GM10266 (cell line): Measurements from ENCODE around the gene HHAT.

Experiments
- DNase-seq: peaks from one replicate; pipeline ENCODE4 v3.0.0; 2012; ENCODE audit errors: extremely low spot score
- TF ChIP-seq, protein P1 (sequence below): IDR thresholded peaks from 2 replicates; pipeline ENCODE4 v1.5.1; 2012; ENCODE audit warnings: mild to moderate bottlenecking, low read depth; ENCODE audit not compliant: control insufficient read depth, insufficient read depth; ENCODE audit errors: missing control alignments

HHAT gene

DNA sequence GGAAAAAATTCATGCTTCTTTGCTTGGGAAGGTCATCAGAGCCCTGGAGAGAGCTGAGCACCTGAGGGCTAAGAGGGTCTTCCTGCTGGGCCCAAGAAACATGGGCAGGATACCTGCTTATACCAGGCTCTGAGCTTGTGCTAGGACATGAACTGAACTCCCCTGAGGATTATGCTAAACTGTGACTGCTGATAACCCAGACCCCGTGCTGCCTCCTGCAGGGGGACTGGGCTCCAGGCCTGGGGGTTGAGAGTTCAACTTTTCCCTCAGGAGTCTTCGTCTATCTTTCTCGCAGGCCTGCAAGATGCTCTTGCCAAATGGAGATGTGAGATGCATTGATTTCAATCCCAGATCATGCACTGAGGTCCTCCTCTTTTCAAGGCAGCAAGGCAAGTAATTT is 368.5 kb downstream of the HHAT start:
- DNase-seq, result no peak

DNA sequence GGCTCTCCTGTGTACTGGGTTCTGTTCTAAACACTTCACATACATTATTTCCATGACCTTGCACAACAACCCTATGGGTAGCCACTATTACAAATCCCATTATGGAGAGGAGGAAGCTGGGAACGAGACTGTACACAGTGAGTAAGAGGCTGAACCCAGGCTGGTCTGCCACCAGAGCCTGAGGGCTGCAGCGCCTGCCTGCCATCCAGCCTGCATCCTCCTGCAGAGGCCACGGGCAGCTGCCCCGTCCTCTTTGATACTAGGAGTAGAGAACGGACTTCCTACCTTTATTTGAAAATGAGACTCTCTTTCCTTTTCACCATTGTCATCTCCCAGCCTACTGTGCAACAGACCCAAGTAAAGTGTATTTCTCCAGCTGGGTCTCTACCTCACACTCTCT is 370.0 kb downstream of the HHAT start:
- no peak for DNase-seq
- TF ChIP-seq, protein P1, sequence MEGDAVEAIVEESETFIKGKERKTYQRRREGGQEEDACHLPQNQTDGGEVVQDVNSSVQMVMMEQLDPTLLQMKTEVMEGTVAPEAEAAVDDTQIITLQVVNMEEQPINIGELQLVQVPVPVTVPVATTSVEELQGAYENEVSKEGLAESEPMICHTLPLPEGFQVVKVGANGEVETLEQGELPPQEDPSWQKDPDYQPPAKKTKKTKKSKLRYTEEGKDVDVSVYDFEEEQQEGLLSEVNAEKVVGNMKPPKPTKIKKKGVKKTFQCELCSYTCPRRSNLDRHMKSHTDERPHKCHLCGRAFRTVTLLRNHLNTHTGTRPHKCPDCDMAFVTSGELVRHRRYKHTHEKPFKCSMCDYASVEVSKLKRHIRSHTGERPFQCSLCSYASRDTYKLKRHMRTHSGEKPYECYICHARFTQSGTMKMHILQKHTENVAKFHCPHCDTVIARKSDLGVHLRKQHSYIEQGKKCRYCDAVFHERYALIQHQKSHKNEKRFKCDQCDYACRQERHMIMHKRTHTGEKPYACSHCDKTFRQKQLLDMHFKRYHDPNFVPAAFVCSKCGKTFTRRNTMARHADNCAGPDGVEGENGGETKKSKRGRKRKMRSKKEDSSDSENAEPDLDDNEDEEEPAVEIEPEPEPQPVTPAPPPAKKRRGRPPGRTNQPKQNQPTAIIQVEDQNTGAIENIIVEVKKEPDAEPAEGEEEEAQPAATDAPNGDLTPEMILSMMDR, result no peak

More for the DNA sequence above, 368.5 kb downstream of the HHAT start:
- TF ChIP-seq, protein P1, result no peak

DNA sequence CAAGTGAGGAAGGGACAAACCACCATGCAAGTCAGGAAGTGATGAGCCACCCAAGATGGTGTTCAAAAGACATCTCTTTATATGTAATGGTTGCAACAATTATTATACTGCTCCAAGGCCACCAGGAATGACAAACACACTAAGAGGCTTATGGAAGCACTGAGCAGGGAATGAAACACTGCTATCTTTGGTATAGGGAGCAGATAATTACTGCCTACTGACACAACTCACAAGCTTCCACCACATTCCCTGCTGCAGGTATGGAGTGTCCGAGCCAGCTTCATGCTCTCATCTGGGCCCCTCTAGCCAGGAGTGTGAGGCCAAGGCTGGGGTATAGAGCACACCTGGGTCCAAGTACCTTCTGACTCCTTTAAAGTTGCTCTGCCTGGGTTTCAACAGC is 371.4 kb downstream of the HHAT start:
- no peak for DNase-seq
- TF ChIP-seq, protein P1, result no peak

DNA sequence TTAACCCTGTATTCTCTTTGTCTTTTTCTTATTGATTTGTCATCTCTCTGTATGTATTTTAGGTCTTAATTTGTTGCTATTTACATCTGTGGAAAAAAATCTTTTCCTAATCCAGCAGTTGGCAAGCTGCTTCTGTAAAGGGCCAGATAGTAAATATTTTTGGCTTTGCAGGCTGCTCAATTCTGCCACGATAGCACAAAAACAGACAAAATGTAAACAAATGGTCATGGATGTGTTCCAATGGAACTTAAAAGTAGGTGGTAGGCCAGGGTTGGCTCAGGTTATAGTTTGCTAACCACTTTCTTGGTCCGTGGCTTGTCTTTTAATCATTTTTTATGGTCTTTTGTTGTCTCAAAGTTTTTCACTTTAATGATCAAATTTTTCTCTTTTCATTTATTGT is 371.8 kb downstream of the HHAT start:
- TF ChIP-seq, protein P1, result no peak
- no peak for DNase-seq

DNA sequence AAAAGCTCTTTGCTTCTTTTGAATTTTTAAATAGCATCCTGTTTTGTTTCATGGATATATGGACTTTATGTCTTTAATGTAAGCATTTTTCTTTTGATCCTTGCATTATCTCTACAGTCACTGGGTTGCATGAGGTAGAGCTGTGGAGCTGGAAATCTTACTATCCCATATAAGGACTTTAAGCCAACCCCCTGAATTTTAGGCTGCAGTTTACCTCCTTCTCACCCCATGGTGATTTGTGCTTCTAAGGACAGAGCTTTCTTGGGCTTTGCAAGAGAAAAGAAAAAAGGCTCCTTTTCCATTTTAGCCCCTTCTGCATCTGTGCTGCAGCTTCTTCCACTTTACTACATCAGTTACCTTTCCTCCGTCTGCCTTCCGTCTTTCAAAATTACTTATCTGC is 373.8 kb downstream of the HHAT start:
- TF ChIP-seq, protein P1, result no peak
- no peak for DNase-seq

DNA sequence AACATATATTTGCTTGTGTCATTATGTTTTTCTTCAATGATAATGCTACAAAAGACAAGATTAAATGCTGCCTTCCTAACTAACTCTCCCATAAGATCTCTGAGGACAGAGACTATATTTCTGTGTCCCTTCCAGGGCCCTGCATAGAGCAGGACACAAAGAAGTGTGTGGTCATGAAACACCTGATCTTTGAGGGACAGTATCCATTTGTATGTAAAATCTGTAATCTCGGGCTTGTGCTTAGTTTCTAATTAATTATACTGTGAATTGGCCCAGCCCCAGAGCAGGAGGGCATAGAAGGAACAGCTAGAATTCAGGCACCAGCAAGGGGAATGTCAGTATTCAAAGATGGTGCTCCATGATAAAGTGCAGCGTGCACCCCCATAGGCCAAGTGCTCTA is 374.9 kb downstream of the HHAT start:
- no peak for DNase-seq
- TF ChIP-seq, protein P1, result no peak

DNA sequence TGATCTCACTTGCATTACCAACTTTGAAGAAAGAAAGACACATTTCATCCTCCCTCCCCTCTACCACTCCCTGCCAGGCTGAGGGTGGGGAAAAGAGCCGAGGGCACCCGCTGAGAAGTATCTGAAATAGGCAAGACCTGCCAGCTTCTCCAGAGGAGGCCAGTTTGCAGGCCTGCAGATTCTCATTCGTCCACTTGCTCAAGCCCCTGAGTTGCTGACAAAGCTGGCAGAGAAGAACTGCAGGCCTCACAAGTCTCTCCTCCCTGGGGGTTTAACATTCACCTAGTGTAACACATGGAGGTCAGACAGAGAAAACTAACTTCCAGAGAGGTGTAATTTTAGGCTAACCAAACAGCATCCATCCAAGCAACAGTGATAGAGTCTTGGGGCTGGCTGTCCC is 376.4 kb downstream of the HHAT start:
- TF ChIP-seq, protein P1, result no peak
- DNase-seq, result no peak
